HEK293T (cell line): ENCODE measurements around the gene RGS7.

Experiments
- CTCF ChIA-PET: fragments of 350-600 bp; formaldehyde crosslinking; extraction: SDS; loops from one replicate; lab custom pipeline; 2021; ENCODE audit warnings: antibody characterized with exemption, inconsistent platforms; lab: Yijun Ruan, JAX
- POLR2A ChIA-PET: fragments of 350-600 bp; formaldehyde crosslinking; extraction: SDS; loops from one replicate; lab custom pipeline; 2020; ENCODE audit warnings: antibody characterized with exemption, inconsistent platforms; lab: Yijun Ruan, JAX
- DNase-seq: peaks from one replicate; pipeline ENCODE4 v3.0.0; 2012; ENCODE audit warnings: mixed read lengths; ENCODE audit errors: extremely low spot score
- BHLHE40 ChIP-seq: fragments of 450-650 bp; IDR thresholded peaks from 2 replicates; pipeline ENCODE4 v1.6.1; 2016; ENCODE audit warnings: mild to moderate bottlenecking, moderate library complexity, borderline replicate concordance
- CTBP1 ChIP-seq: fragments of 450-650 bp; IDR thresholded peaks from 2 replicates; pipeline ENCODE4 v1.6.1; 2016; ENCODE audit warnings: borderline replicate concordance
- FOXA1 ChIP-seq: fragments of 450-650 bp; IDR thresholded peaks from 2 replicates; pipeline ENCODE4 v1.6.1; 2016; ENCODE audit warnings: mild to moderate bottlenecking
- HDGF ChIP-seq: fragments of 450-650 bp; IDR thresholded peaks from 2 replicates; pipeline ENCODE4 v1.6.1; 2017; ENCODE audit warnings: antibody characterized with exemption, borderline replicate concordance
- SP1 ChIP-seq: fragments of 450-650 bp; IDR thresholded peaks from 2 replicates; pipeline ENCODE4 v1.6.1; 2017
- ZNF384 ChIP-seq: fragments of 450-650 bp; IDR thresholded peaks from 2 replicates; pipeline ENCODE4 v1.6.1; 2016
- TF ChIP-seq, protein P1 (sequence below): fragments of 450-650 bp; IDR thresholded peaks from 2 replicates; pipeline ENCODE4 v1.6.1; 2016

The RGS7 gene

DNA sequence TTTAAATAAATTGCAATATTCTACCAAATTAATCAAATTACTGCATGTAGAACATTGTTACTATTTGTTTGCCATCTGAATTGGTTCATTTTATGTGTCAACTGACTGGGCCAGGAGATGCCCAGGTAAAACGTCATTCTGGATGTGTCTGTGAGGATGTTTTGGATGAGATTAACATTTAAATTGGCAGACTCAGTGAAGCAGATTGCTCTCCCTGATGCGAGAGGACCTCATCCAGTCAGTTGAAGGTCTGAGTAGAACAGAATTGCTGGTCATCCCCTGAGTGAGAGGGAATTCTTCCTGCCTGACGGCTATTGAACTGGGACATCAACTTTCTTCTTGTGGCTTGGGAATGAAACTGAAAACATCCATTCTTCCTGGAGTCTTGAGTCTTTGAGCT, 623.0 kb downstream of the RGS7 start:
- CTCF ChIA-PET, result interaction anchor here (0.6 kb wide), 1 partner anchor 714 kb away, joined by 3 read pairs; no protein-coding TSS in a partner anchor
- POLR2A ChIA-PET, result no interaction called here

DNA sequence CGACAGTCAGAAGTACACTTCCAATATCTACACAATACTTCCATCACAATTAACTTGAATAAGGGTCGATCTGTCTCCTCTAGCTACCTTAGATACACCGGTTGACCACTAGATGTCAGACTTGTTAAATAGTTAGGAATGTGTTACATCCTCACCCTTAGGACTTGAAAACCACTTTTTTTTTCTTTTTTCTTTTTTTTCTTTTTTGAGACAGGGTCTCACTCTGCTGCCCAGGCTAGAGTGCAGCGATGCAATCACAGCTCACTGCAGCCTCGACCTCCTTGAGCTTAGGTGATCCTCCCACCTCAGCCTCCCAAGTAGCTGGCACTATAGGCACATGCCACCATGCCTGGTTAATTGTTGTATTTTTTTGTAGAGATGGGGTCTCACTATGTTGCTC, 624.6 kb downstream of the RGS7 start:
- TF ChIP-seq CTBP1 (no peak), ZNF384 (peak; percentile 97)
- TF ChIP-seq, protein P1, sequence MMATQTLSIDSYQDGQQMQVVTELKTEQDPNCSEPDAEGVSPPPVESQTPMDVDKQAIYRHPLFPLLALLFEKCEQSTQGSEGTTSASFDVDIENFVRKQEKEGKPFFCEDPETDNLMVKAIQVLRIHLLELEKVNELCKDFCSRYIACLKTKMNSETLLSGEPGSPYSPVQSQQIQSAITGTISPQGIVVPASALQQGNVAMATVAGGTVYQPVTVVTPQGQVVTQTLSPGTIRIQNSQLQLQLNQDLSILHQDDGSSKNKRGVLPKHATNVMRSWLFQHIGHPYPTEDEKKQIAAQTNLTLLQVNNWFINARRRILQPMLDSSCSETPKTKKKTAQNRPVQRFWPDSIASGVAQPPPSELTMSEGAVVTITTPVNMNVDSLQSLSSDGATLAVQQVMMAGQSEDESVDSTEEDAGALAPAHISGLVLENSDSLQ, result 0 out of 2 replicates have a peak, but pooled peaks have one; percentile 19
- peak; percentile 74 for DNase-seq
- POLR2A ChIA-PET, result no interaction called here
- CTCF ChIA-PET, result interaction anchor here (0.6 to 1.6 kb wide), 14 partner anchors 9 to 704 kb away, joined by 3 to 8 read pairs (median 3); no protein-coding TSS in a partner anchor

More for the DNA sequence above, 623.0 kb downstream of the RGS7 start:
- no peak for DNase-seq
- TF ChIP-seq SP1 (no peak), FOXA1 (no peak), BHLHE40 (no peak), ZNF384 (no peak), HDGF (no peak)
